OCI-LY7 (cell line): ENCODE data around the gene CDC25B.

Experiments used
- CTCF ChIP-seq: fragments of 200-600 bp; sonication (generic); conservative IDR thresholded peaks from 2 replicates; pipeline ENCODE4 v1.5.1; 2014; ENCODE audit warnings: mild to moderate bottlenecking, antibody characterized with exemption, low read length, moderate library complexity, mixed read lengths
- EZH2phosphoT487 ChIP-seq: fragments of 200-600 bp; sonication (generic); IDR thresholded peaks from 2 replicates; pipeline ENCODE4 v1.6.1; 2018; ENCODE audit warnings: low read depth, borderline replicate concordance, mild to moderate bottlenecking, mixed run types, antibody characterized with exemption, low read length, moderate library complexity, mixed read lengths

- TF ChIP-seq CTCF = no peak
- TF ChIP-seq EZH2phosphoT487 = no peak
Observed at GRCh38 chr20:3843490-3843889, 47.4 kb downstream of the CDC25B start.
